ENCODE measurements around the gene CEP95. TPM values are rescaled to one million over a fixed set of nuclear protein-coding genes. Genes with fewer than 3 reads are reported as not detected.

Gene CEP95
- total and polyA plus RNA-seq, 2 of the 13 experiments (the other 11 are each of a cell fraction or from before 2014, with no cell fraction given) = 65.9 to 68.8 TPM

GRCh38 chr17:64505340-64506200 is 1.2 kb upstream of the CEP95 start (continued):
- TF ChIP-seq ZNF232 (CRISPR knock-in tag; IDR thresholded peaks at IDR 0.05; ENCODE audit: borderline replicate concordance) = peak; percentile 65; the same call in 1 of the 2 replicates
- TF ChIP-seq NBN (conservative IDR thresholded peaks at IDR 0.05) = no peak
- 0 out of 2 replicates have a peak, but pooled peaks have one; percentile 61 for TF ChIP-seq ZNF205 (CRISPR knock-in tag; IDR thresholded peaks at IDR 0.05)
- TF ChIP-seq CBX5 (CRISPR knock-in tag; IDR thresholded peaks at IDR 0.05; ENCODE audit: borderline replicate concordance) = no peak
- TF ChIP-seq ZBTB21 (CRISPR knock-in tag; IDR thresholded peaks at IDR 0.05) = peak; percentile 11; the same call in 1 of the 2 replicates
- no peak for TF ChIP-seq SRF (IDR thresholded peaks at IDR 0.05; ENCODE audit: low read depth, low read length)
- TF ChIP-seq ISL2 (CRISPR knock-in tag; IDR thresholded peaks at IDR 0.05) = peak; percentile 41; the same call in 1 of the 2 replicates
- TF ChIP-seq ZEB1 (IDR thresholded peaks at IDR 0.05; ENCODE audit: insufficient replicate concordance, low read depth) = peak; percentile 8
- no peak for TF ChIP-seq ZNF580 (CRISPR knock-in tag; IDR thresholded peaks at IDR 0.05; ENCODE audit: borderline replicate concordance, low read depth)
- peak; percentile 23; the same call in 1 of the 2 replicates for TF ChIP-seq SAFB2 (CRISPR knock-in tag; IDR thresholded peaks at IDR 0.05; ENCODE audit: borderline replicate concordance, low read depth)
- TF ChIP-seq TFDP2 (CRISPR knock-in tag; IDR thresholded peaks at IDR 0.05) = peak; percentile 63
- TF ChIP-seq BRD4 (CRISPR knock-in tag; IDR thresholded peaks at IDR 0.05) = peak; percentile 80; the same call in 1 of the 2 replicates
- TF ChIP-seq ZNF724P (CRISPR knock-in tag; IDR thresholded peaks at IDR 0.05; ENCODE audit: borderline replicate concordance) = no peak
- 0 out of 2 replicates have a peak, but pooled peaks have one; percentile 30 for TF ChIP-seq ARID5B (CRISPR knock-in tag; IDR thresholded peaks at IDR 0.05)
- peak; percentile 66 for TF ChIP-seq XRCC5 (optimal IDR thresholded peaks at IDR 0.05; ENCODE audit: low read length)
- TF ChIP-seq ZBTB44 (CRISPR knock-in tag; IDR thresholded peaks at IDR 0.05) = 0 out of 2 replicates have a peak, but pooled peaks have one; percentile 31
- TF ChIP-seq ZNF12 (CRISPR knock-in tag; IDR thresholded peaks at IDR 0.05) = peak; percentile 29
- TF ChIP-seq ZNF296 (CRISPR knock-in tag; conservative IDR thresholded peaks at IDR 0.05) = no peak
- peak; percentile 49; the same call in 1 of the 2 replicates for TF ChIP-seq MEIS2 (CRISPR knock-in tag; IDR thresholded peaks at IDR 0.05)
- peak; percentile 71; the same call in 1 of the 2 replicates for TF ChIP-seq PHF8 (CRISPR knock-in tag; IDR thresholded peaks at IDR 0.05)
- TF ChIP-seq FOXA3 (CRISPR knock-in tag; IDR thresholded peaks at IDR 0.05) = 0 out of 2 replicates have a peak, but pooled peaks have one; percentile 15
- TF ChIP-seq ZNF331 (CRISPR knock-in tag; IDR thresholded peaks at IDR 0.05) = peak; percentile 24; the same call in 1 of the 2 replicates

Data from HepG2 (cell line).